ENCODE results near the gene GPAT2.
"Not testable (repeated sequence)": the region's sequence is repeated elsewhere in the genome, so short reads cannot be mapped to it uniquely, and the experiment has no call there.

The GPAT2 gene, protein sequence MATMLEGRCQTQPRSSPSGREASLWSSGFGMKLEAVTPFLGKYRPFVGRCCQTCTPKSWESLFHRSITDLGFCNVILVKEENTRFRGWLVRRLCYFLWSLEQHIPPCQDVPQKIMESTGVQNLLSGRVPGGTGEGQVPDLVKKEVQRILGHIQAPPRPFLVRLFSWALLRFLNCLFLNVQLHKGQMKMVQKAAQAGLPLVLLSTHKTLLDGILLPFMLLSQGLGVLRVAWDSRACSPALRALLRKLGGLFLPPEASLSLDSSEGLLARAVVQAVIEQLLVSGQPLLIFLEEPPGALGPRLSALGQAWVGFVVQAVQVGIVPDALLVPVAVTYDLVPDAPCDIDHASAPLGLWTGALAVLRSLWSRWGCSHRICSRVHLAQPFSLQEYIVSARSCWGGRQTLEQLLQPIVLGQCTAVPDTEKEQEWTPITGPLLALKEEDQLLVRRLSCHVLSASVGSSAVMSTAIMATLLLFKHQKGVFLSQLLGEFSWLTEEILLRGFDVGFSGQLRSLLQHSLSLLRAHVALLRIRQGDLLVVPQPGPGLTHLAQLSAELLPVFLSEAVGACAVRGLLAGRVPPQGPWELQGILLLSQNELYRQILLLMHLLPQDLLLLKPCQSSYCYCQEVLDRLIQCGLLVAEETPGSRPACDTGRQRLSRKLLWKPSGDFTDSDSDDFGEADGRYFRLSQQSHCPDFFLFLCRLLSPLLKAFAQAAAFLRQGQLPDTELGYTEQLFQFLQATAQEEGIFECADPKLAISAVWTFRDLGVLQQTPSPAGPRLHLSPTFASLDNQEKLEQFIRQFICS

DNA sequence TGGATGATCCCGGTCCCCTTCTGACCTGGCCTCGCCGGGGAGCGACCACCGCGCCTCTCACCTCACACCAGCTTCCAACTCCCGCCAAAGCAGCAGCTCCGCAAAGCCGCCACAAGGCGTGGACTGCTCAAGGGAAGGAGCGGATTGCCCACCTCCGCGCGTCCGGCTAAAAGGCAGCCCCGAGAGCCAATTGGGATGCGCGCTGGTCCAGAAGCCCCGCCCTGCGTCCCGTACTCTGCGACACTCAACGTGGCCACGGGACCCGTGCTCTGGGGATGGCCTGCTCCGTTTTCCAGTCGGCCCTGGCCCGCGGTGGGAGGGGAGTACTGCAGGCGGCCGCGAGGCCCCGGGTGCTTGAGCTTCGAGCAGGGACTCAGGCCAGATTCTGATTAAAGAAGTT, at the start of gene GPAT2:
GPAT2 (minus strand) TSS at position 125 of the 400 bp plus-strand sequence. CDS start 2,557 bp downstream, outside the sequence.
- not testable (repeated sequence) for DNase-seq (ENCODE audit: low read depth in 2 of 2)

DNA sequence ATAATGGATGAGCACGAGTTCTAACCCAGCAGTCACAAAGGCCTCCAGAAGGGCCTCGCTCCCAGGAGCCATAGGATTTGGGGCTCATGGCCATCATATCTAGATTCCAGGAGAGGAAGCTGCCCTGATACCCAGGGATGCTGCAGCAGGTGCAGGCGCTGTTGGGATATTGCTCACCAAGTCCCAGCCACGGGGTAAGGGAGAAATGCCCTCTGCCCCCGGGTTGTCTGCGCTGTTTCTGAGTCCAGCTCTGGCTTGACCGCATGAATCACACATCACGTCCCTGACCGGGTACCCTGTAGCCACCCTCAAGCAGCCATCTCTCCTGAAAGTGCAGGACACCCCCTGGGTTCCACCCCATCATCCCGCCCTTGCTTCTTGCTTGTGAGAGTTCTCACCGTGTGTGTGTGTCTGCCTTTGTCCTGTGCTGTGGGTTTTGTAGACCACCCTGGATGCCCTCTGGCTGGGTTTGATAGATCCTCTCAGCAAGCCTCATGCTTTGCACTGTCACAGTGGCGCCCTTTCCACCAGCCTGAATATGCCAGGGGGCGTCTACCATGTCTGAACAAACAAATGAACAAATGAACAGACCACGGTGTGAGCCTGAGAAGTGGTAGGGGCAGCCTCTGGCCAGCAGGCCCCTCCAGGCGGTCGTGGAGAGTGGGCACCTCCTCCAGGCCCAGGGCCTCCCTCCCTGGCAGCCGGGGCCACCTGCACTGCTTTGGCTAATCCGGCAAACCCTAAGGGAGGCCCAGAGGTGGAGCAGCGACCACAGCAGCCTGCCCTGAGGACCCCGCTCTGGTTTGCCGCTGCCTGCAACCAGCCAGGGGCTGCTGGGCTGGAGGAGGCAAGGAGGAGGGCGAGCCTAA, 49.5 kb upstream of the GPAT2 start:
- no peak for DNase-seq (ENCODE audit: low read depth in 2 of 2)

DNA sequence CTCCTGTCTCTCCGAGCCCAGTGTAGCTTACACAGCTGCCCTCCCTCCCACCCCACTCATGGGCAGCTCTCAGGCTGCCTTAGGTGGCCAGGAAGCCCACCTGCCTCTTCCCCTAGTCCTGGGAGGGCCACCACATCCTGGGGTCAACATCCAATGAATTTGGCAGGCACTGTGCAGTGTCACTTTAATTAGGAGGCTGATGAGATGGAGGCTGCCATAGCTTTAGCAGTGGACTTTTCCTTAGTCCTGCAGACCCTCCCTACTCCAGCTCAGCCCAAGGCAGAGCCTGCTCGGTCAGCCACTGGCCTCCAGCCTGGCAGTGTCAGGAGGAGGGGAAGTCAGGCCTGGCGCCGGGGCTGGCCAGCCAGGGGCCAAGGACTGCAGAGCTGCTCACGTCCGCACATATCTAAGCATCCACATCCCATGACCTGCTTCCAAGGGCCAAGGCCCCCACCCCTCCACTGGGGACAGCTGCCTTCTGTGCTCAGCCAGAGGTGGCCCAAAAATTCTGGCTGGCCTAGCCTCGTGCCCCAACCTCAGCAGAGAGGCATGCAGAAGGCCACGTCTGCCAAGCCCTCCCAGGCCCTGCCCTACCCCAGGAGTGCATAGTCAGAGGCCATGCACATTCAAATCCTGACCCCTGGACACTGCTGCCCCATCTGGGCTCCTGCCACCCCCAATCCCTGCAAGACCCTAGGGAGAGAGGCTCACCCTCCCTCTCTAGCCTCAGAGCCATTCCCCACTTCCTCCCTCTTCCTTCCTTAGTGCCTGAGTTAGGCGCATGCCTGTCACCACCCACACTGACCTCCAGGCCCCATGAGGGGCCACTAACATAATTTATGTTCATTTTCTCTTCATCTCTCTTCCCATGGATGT, 48.6 kb upstream of the GPAT2 start:
- no peak for DNase-seq (ENCODE audit: low read depth in 2 of 2)

DNA sequence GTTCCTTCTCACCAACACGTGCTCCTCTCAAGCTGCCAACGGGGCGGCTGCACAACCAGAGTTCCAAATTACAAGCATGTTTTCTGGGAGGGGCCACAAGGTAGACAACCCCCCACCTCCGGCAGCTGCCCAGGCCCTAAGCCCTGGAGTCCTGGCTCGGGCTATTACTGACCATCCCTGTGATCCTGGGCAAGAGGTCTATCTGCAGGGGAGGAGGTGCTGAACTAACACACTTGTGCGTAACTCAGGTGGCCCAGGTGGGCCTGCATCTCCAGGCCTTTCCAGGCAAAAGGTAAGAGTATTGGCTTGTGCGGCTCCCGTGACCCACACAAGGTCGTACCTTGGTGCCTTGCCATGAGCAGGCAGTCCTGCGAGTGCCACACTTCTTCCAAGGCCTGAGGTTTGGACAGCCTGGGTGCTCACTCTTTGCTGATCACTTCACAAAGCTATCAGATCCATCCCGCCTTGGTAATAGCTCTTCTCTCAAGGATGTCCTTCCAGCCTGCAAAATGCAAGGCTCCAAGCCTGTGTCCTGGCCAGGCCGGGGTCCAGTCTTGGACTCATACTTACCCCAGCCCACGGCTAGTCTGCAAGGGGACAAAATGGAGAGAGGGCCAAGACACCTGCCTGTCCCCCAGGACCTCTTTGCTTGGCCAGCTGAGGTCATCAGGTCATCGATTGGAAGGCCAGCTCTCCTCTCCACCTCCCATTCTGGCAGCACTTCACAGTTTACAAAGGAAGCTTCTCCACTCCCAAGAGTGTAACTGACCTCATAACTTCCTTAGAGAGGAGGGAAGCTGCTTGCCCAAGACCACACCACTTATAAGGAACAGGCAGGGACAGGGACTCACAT, 47.7 kb upstream of the GPAT2 start:
- DNase-seq (ENCODE audit: low read depth in 2 of 2): no peak

DNA sequence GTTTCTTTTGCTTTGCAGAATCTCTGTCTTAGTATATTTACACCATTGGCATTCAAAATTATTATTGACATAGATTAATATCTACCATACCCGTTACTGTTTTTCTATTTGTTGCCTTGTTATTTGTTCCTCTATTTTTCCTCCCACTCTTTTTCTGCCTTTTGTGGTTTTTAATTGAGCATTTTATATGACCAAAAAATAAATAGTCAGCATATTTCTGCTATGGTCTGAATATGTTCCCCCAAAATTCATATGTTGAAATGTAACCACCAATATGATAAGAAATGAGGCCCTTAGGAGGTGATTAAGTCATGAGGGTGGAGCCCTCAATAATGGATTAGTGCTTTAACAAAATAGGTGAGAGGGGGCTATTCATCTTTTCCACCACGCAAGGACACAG, 46.3 kb upstream of the GPAT2 start:
- no peak for DNase-seq (ENCODE audit: low read depth in 2 of 2)

DNA sequence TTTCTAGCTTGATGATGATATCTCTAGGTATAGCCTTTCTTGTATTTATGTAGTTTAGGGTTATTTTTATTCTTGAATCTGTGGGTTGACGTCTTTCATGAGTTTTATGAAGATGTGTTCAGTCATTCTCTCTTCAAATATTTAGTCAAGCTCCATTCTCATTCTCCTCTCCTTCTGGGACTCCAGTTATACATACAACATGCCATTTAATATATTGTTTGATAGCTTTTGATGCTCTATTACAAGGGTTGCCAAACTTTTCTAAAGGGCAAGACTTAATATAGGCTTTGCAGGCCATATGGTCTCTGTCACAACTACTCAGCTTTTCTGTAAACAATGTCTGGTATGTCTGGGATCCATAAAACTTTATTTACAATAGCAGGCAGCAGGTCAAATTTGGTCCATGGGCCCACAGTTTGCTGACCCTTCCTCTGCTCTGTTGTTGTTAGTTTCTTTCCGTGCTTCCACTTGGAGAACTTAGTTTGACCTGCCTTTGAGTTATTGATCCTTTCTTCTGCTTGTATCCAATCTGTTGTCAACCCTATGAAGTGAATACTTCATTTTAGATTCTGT, 40.6 kb upstream of the GPAT2 start:
- no peak for DNase-seq (ENCODE audit: low read depth in 2 of 2)

DNA sequence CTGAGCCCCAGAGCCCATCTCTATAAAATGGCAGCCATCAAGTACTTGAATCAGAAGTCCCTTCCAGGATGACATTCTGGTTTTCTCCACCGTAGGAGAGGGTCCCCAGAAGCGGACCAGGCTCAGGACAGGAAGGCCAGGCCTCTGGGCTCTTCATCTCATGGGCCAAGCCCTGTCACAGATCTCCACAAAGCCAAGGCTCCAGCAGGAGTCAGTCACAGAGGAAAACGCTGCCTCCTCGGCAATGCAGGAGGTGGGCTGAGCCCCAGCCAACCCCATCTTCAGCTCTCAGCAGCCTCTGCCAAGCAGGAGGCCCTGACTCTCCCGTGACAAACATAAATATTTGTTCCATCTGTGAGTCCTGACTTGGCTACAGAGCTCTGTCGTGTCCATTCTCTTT, 39.4 kb upstream of the GPAT2 start:
- no peak for DNase-seq (ENCODE audit: low read depth in 2 of 2)

DNA sequence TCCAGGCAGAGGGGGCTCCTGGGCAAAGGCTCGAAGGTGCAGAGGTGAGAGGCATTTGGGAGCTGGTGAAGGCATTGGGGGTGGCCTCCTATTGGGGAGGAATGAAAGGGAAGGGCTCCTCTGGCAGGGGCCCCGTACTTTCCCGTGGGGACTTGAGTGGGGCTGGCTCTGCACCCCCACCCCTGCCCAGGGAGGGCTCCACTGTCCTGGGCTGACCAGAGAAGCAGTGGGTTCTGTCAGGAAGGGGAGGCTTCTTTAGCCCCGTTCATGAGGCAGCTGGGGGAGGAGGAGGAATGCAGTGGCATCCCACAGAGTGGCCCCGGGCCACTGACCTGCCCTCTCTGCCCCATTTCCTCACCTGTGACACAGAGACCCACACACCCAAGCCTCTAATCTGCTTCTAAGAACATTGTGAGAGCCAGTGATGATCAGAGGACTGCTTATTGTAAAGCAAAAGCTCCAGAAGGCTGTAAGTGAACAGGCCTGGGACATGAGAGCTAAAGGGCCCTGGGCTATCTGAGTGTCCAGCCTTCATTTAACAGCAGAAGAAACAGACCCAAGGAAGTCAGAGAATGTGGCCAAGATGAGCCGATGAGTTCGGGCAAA, 38.6 kb upstream of the GPAT2 start:
- DNase-seq (ENCODE audit: low read depth in 2 of 2): no peak

DNA sequence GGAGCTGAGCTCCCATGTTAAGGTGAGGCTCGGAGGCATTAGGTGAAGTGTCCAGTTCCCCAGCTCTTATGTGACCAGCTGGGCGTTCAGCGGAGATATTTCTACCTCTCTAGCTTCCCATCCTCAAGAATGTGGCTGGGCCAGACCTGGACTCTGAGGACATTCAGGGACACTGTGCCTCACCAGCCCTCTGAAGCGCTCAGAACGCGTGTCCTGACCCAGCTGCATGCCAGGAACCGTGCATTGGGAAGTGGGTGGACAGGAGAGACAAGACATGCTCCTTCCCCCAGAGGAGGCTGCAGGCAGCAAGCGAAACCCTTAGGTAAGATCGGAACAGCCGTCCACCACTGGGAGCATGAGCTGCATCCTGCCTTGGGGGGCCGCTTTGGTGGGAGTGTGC, 38.0 kb upstream of the GPAT2 start:
- no peak for DNase-seq (ENCODE audit: low read depth in 2 of 2)

DNA sequence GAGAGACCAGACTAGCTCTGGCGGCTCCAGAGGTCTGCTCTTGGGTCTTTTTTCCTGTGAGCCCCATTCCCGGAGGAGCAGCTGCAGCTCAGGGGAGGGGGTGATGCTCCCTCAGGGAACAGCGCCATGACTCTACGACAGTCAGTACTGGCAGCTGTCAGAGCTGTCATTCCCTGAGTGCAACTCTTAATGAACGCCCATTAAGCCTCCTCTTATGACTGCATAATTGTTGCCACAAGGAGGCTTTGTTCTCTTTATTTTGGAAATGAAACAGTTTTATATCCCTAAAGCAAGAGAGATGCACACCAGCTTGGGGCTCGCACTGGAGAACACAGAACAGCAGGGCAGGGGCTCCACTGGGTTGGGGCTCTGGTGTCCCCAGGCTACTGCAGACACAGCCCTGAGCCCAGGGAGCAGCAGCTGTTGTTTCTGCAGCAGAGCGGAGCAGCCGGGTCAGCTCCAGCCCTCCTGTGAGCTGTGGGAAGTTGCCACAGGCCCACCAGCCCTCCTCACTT, 37.3 kb upstream of the GPAT2 start:
- not testable (repeated sequence) for DNase-seq (ENCODE audit: low read depth in 2 of 2)

DNA sequence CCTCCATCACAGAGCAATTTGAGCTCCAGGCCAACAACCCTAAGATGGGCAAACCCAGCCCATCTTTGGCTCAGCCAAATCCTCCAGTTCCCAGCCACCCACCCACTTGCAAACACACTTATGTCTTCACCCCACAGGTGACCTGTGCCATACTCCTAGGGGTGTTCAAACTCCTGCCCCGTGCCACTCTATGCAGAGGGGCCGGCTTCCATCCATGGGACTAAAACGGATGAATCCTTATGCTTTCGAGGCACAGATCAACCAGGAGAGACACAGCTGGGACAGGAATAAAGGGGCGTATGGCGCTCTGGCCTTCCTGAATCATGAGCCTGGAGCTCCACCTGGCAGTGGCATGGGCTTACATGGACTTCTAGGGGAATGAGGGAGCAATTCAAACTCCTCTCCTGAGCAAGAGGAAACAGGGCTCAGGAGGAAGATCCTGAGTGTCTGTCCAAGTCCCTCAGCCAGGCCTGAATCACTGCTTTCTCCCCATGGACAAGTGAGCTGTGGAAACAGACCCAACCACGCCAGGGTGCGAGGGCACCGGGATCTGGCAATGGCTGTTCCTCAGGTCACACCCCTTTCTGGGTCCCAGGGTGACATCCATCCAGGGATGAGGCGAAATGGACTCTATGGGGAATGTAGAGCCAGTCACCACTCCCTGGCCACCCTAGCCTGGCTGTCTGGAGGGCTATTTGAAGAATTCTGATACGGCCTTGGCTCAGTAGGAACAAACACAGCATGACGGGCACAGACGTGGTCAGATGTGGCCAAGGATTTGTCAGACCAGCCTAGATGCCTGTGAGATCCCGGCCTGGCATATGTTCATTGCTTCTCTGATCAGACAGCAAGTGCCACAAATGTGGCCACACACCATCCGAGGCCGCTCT, 36.6 kb upstream of the GPAT2 start:
- not testable (repeated sequence) for DNase-seq (ENCODE audit: low read depth in 2 of 2)

DNA sequence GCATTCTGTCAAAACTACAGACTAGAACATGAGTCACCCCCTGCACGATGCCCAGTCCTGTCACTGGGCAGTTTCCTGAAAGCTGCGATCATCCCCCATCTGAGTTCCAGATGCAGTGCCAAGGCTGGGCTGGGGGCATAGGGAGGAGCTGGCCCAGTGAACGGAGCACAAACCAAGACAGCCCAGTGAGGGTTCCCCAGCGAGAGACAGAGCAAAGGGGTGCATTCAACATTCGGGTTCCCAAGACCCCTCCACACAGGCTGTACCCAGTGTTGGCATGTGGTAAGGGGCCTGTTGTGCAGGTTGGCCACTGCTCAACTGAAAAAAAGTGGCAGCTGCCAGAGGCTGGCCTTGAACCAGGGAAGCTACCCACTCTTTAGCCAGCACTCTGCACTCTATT, 35.6 kb upstream of the GPAT2 start:
- DNase-seq (ENCODE audit: low read depth in 2 of 2): not testable (repeated sequence)

DNA sequence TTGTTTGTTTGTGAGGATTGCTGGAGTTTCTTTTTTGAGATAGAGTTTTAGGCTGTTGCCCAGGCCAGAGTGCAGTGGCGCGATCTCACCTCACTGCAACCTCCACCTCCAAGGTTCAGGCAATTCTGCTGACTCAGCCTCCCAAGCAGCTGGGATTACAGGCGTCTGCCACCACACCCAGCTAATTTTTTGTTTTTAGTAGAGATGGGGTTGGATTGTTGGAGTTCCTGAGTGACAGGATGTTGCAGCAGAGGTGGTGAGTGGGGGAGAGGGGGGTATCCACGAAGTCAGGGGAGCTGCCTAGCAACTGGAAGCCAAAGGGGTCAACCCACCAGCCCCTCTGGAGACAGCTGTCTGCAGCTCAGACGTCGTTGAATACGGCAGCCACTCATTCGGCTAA, 35.2 kb upstream of the GPAT2 start:
- DNase-seq (ENCODE audit: low read depth in 2 of 2): not testable (repeated sequence)

DNA sequence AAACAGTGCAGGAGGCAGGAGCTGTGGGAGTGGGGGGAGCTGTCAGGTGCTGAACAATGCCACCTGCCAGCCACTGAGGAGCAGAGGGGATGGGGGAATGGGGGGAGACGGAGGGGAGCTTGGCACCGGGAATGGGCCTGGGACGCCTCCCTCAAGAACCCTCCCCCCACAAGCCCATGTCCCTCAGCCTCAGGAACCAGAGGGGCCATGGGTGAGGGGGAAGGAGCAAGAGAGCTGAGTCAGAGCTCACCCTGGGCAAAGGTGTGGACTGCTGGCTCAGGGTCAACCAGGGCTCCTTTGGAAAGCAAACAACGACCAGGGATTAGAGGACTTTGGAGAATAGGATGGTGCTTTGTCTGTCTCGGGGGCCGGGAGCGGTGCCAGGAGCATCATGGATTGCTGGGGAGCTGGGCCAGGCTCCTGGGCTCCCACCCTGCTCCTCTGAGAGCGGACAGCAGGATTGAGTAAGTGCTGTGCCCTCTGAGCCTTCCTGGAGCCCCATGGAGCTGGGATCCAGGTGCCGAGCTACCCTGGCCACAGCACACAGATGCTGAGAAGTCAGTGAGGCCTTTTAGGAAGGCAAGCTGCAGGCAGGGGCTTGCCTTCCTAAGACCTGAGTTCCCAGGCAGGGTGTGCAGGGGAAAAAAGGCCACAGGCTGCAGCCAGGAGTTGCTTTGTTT, 33.3 kb upstream of the GPAT2 start:
- DNase-seq (ENCODE audit: low read depth in 2 of 2): not testable (repeated sequence)

DNA sequence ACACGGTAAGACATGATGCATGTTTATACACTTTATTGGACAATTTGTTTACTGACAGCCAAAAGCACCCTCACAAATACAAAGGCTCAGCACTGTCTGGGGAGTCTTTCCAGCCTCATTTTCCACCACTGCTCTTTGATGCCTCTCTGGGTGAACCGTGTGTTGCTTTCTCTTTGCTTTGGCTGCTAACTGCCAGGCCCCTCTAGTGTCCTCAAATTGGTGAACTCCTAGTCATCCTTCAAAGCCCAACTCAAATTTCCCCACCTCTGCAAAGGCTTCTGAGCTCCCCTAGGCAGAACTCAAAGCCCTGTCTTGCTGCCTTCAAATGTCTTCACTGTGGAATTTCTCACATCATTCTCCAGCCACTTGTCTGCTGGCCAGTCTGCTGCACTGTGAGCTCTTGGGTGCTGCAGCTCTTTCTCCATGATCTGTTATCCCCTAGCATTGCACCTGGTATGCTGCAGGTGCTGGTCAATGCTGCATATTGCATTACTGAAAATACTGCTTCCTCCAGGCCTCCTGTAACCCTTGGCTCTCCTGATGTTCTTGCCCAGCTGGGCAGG, 32.5 kb upstream of the GPAT2 start:
- not testable (repeated sequence) for DNase-seq (ENCODE audit: low read depth in 2 of 2)

DNA sequence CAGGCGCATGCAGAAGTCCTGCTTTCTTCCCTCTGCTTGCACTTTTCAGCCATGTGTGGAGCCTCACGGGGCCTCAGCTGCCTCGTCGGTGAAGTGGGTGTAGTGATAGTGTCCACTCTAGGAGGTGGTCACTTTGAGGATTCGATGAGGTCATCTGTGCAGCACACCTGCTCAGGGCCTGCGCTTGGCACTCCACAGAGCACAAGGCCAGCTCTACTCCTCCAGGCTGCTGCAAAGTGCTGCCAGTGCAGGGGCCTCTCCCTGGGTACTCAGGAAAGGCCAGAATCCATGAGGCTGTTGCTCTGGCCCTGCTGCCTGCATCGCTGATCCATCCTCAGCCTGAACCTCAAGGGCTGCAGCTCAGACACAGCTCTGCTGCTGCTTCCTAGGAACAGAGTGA, 31.8 kb upstream of the GPAT2 start:
- not testable (repeated sequence) for DNase-seq (ENCODE audit: low read depth in 2 of 2)

DNA sequence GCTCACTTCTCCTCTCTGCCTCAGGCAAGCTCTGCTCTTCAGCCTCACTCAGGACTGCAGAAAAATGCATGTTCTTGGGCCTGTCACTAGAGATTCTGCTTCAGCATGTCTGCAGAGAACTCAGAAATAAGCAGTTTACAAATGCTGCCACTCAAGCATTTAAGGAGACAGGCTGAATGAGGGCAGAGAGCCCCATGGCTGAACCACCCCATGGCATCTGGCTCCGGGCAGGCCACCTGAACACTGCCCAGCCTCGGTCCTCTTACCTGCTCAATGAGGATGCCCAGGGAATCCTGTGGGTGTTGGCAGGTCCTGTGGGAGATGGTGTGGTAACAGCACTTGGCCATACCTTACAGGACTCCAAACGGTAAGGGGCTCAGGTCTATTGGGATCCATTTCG, 31.2 kb upstream of the GPAT2 start:
- DNase-seq (ENCODE audit: low read depth in 2 of 2): not testable (repeated sequence)

All from activated CD8-positive, alpha-beta memory T cell treated with anti-CD3 and anti-CD28 coated beads for 4 hours (primary cell).